Naive thymus-derived CD4-positive, alpha-beta T cell (primary cell): ENCODE measurements around the gene HEBP2. TPM values are rescaled to one million over a fixed set of nuclear protein-coding genes. Genes with fewer than 3 reads are reported as not detected.

Source experiments
- ATAC-seq: fragments of 150-1000 bp; cut with Tn5 transposase; 2 replicates; pipeline ENCODE4 v1.10.0; 2021; ENCODE audit warnings: mild to moderate bottlenecking, moderate library complexity
- CTCF ChIA-PET: fragments of 350-600 bp; sonication (Branson Sonifier 250); formaldehyde crosslinking; loops from one replicate; lab custom pipeline; 2021; ENCODE audit warnings: antibody characterized with exemption; lab: Charles Lee
- POLR2A ChIA-PET: fragments of 350-600 bp; sonication (Branson Sonifier 250); formaldehyde crosslinking; loops from one replicate; lab custom pipeline; 2021; ENCODE audit warnings: antibody characterized with exemption, inconsistent platforms; lab: Charles Lee
- DNase-seq, 9 donors: peaks; one replicate each; pipeline versions ENCODE4 v3.0.0 to v3.0.0-alpha.2; 2020 to 2022; ENCODE audit warnings: mixed read lengths in 1 of 9
- H3K27ac ChIP-seq: one replicate; pipeline ENCODE4 v1.7.0; 2013; ENCODE audit warnings: mild to moderate bottlenecking, low read depth, low read length, moderate library complexity
- H3K27me3 ChIP-seq, 2 donors: one replicate each; pipeline ENCODE4 v1.7.0; 2013; ENCODE audit warnings: low read length in 2 of 2, mild to moderate bottlenecking in 2 of 2, moderate library complexity in 2 of 2; ENCODE audit not compliant: control insufficient read depth in 2 of 2, insufficient read depth in 2 of 2
- H3K36me3 ChIP-seq, 3 experiments: 1 replicate in 2 of 3; 2 replicates in 1 of 3; pipeline ENCODE4 v1.7.0; 2013; ENCODE audit warnings: low read length in 3 of 3, mild to moderate bottlenecking in 3 of 3, moderate library complexity in 1 of 3; ENCODE audit not compliant: insufficient read depth in 3 of 3, control insufficient read depth in 2 of 3
- H3K4me1 ChIP-seq, 2 donors: one replicate each; pipeline ENCODE4 v1.7.0; 2013; ENCODE audit warnings: low read length in 2 of 2, mild to moderate bottlenecking in 2 of 2, moderate library complexity in 1 of 2; ENCODE audit not compliant: control insufficient read depth in 2 of 2, insufficient read depth in 2 of 2
- H3K4me3 ChIP-seq: 2 replicates; pipeline ENCODE4 v1.7.0; 2013; ENCODE audit warnings: mild to moderate bottlenecking, low read length
- H3K9me3 ChIP-seq, 3 experiments: 1 replicate in 2 of 3; 2 replicates in 1 of 3; pipeline ENCODE4 v1.7.0; 2013; ENCODE audit warnings: low read length in 3 of 3; ENCODE audit not compliant: control insufficient read depth in 2 of 3
- H3K27ac Mint-ChIP-seq, 9 donors: one replicate each; pipeline ENCODE4 v1.8.0; 2020 to 2022; ENCODE audit warnings: mixed read lengths in 9 of 9, mild to moderate bottlenecking in 8 of 9, moderate library complexity in 5 of 9, inconsistent platforms in 2 of 9
- H3K27me3 Mint-ChIP-seq, 5 donors: one replicate each; pipeline ENCODE4 v1.8.0; 2021 to 2022; ENCODE audit warnings: mixed read lengths in 5 of 5, mild to moderate bottlenecking in 1 of 5
- H3K36me3 Mint-ChIP-seq, 5 donors: one replicate each; pipeline ENCODE4 v1.8.0; 2020 to 2022; ENCODE audit warnings: mixed read lengths in 5 of 5, mild to moderate bottlenecking in 3 of 5, inconsistent platforms in 1 of 5
- H3K4me1 Mint-ChIP-seq, 7 donors: one replicate each; pipeline ENCODE4 v1.8.0; 2020 to 2022; ENCODE audit warnings: mixed read lengths in 7 of 7, mild to moderate bottlenecking in 3 of 7, inconsistent platforms in 1 of 7
- H3K4me3 Mint-ChIP-seq, 10 donors: one replicate each; pipeline ENCODE4 v1.8.0; 2020 to 2022; ENCODE audit warnings: mild to moderate bottlenecking in 10 of 10, mixed read lengths in 10 of 10, moderate library complexity in 6 of 10, inconsistent platforms in 2 of 10
- H3K9me3 Mint-ChIP-seq, 11 donors: one replicate each; pipeline ENCODE4 v1.8.0; 2020 to 2022; ENCODE audit warnings: mixed read lengths in 11 of 11, mild to moderate bottlenecking in 4 of 11, inconsistent platforms in 1 of 11, moderate library complexity in 1 of 11
- intact Hi-C, 2 donors: fragments of 100-400 bp; cut with micrococcal nuclease; formaldehyde crosslinking; loops; one replicate each; pipeline ENCODE4 v1.15.1; 2023
- polyA plus RNA-seq, 2 donors: library from polyadenylated mRNA; unstranded; fragments of 300-500 nt; fragmentation: Illumina TruSeq; gene quantifications; one replicate each; pipeline ENCODE4 v1.2.3, GENCODE V29; 2021
- total RNA-seq, 6 experiments: library from RNA in 5 of 6; stranded (reverse) in 5 of 6; gene quantifications; 1 replicate in 5 of 6; 2 replicates in 1 of 6; pipeline ENCODE4 v1.2.3 and lab custom pipeline; 2021 to 2026

HEBP2 gene
- total and polyA plus RNA-seq, 7 experiments from 2014 or later = 24.9 to 50.7 (median 41.0) TPM

DNA sequence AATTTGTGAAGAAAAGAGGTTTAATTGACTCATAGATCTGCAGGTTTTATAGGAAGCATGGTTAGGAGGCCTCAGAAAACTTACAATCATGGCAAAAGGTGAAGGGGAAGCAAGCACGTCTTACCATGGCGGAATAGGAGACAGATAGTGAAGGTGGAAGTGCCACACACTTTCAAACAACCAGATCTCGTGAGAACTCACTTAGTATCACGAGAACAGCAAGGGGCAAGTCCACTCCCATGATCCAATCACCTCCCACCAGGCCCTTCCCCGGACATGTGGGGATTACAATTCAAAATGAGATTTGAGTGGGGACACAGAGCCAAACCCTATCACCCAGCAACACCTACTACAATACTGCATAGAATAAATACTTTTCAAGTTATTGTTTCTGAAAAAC, 7.3 kb upstream of the HEBP2 start:
- POLR2A ChIA-PET = no interaction called here
- peaks cover 0 to 17% (median 4%) of the 10 kb centered on the region in 5 donors for H3K27me3 Mint-ChIP-seq
- CTCF ChIA-PET = no interaction called here
- ATAC-seq = no peak
- Histone ChIP-seq H3K9me3 (no peaks in the 10 kb centered on the region), H3K27ac (no peak overlapping the region), H3K36me3 (no peaks in the 10 kb centered on the region), H3K27me3 (no peaks in the 10 kb centered on the region), H3K4me3 (no peak overlapping the region), H3K4me1 (no peaks in the 10 kb centered on the region)
- intact Hi-C loops = no loop called here
- H3K4me1 Mint-ChIP-seq = peaks cover 0 to 6% (median 1%) of the 10 kb centered on the region in 7 donors
- H3K9me3 Mint-ChIP-seq = no peaks in the 10 kb centered on the region
- no peak for DNase-seq
- no peak overlapping the region for H3K4me3 Mint-ChIP-seq
- H3K36me3 Mint-ChIP-seq = no peaks in the 10 kb centered on the region
- H3K27ac Mint-ChIP-seq = no peak overlapping the region

DNA sequence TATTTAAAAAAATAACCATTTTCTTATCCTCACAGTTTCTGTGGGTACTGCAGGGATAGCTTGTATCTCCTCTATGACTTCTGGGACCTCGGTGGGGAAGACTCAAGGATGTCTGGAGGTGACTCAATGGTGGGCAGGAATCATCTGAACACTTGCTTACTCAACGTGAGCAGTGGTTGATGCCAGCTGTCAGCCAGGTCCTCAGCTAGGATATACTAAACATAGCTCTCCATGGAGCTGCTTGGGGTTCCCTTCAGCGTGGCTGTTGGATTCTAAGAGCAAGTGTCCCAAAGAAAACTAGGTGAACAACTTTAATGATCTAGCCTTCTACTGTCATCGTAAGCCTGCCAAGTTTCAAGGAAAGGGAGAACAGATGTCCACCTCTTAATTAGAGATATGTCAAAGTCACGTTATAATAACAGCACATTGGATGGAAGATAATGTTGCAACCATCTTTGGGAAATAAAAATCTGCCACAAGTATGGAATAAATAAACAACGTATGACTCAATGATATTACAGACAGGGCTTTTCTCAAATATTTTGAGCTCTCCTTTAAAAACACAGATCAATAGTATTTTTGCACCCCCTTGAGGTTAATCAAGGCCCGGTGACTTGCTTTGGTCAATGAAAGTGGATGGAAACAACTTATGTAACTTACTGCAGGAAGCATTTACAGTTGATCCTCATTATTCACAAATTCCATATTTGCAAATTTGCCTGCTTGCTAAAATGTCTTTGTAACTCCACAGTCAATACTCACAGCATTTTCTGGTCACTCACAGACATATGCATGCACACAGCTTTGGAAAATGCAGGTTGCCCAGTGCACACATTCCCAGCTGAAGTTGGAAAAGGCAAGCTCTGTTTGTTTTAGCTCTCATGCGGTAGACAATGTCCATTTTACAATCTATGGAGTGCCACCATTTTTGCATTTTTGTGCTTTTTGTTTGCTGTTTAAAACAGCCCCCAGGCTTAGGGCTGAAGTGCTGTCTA, 6.6 kb upstream of the HEBP2 start:
- Histone ChIP-seq H3K27me3 (no peaks in the 10 kb centered on the region), H3K27ac (no peak overlapping the region), H3K9me3 (no peaks in the 10 kb centered on the region), H3K4me1 (no peaks in the 10 kb centered on the region), H3K36me3 (no peaks in the 10 kb centered on the region), H3K4me3 (no peak overlapping the region)
- no peak for ATAC-seq
- Mint-ChIP-seq H3K27ac (no peak overlapping the region), H3K9me3 (no peaks in the 10 kb centered on the region), H3K36me3 (no peaks in the 10 kb centered on the region), H3K4me1 (peaks cover 0 to 6% (median 5%) of the 10 kb centered on the region in 7 donors), H3K27me3 (peaks cover 0 to 23% (median 0%) of the 10 kb centered on the region in 5 donors), H3K4me3 (no peak overlapping the region)
- no peak for DNase-seq
- intact Hi-C loops = no loop called here
- CTCF ChIA-PET = interaction anchor here (0.5 to 0.6 kb wide), 2 partner anchors 13 to 15 kb away, joined by 3 read pairs; no protein-coding TSS in a partner anchor
- POLR2A ChIA-PET = no interaction called here

- POLR2A ChIA-PET = no interaction called here
Observed at GRCh38 chr6:138400326-138400725, 3.7 kb upstream of the HEBP2 start.

GRCh38 chr6:138401960-138402837, 1.8 kb upstream of the HEBP2 start:
- no peak for DNase-seq
- intact Hi-C loops = loop anchor here in 1 of 2 donors (5.0 to 10.0 kb wide), 6 partner anchors 295 to 1580 kb away; partner anchors contain the start of genes PERP, PEX7 and TNFAIP3
- H3K4me1 Mint-ChIP-seq = peaks cover 4 to 29% (median 24%) of the 10 kb centered on the region in 7 donors
- Histone ChIP-seq H3K36me3 (peaks cover 0 to 11% (median 0%) of the 10 kb centered on the region in 3 experiments), H3K9me3 (no peaks in the 10 kb centered on the region), H3K27me3 (no peaks in the 10 kb centered on the region), H3K4me1 (peaks cover 12 to 14% of the 10 kb centered on the region in 2 donors), H3K27ac (no peak overlapping the region), H3K4me3 (no peak overlapping the region)
- no peak for ATAC-seq
- ChIA-PET POLR2A (interaction anchor here (0.5 to 1.2 kb wide), 4 partner anchors 13 to 1175 kb away, joined by 3 to 5 read pairs (median 4); no protein-coding TSS in a partner anchor), CTCF (interaction anchor here (0.5 to 1.6 kb wide), 4 partner anchors 30 to 286 kb away, joined by 3 to 6 read pairs (median 4); partner anchors contain the start of gene NHSL1)
- H3K4me3 Mint-ChIP-seq = peak overlapping the region in 9 of 10 donors; percentile 13 to 73 (median 29)
- H3K9me3 Mint-ChIP-seq = peaks cover 0 to 3% (median 0%) of the 10 kb centered on the region in 11 donors
- peaks cover 0 to 22% (median 0%) of the 10 kb centered on the region in 5 donors for H3K27me3 Mint-ChIP-seq
- peak overlapping the region in 6 of 9 donors; percentile 16 to 71 (median 49) for H3K27ac Mint-ChIP-seq
- peaks cover 0 to 6% (median 0%) of the 10 kb centered on the region in 5 donors for H3K36me3 Mint-ChIP-seq

More at GRCh38 chr6:138400326-138400725, 3.7 kb upstream of the HEBP2 start:
- H3K9me3 Mint-ChIP-seq = peaks cover 0 to 3% (median 0%) of the 10 kb centered on the region in 11 donors
- H3K4me3 ChIP-seq = no peak overlapping the region
- no peak overlapping the region for H3K27ac ChIP-seq
- H3K27ac Mint-ChIP-seq = no peak overlapping the region
- peaks cover 12% of the 10 kb centered on the region in 2 donors for H3K4me1 ChIP-seq
- H3K27me3 ChIP-seq = no peaks in the 10 kb centered on the region
- no peaks in the 10 kb centered on the region for H3K36me3 ChIP-seq
- intact Hi-C loops = loop anchor here in 1 of 2 donors (5.0 to 10.0 kb wide), 6 partner anchors 293 to 1578 kb away; partner anchors contain the start of genes PERP, PEX7 and TNFAIP3
- H3K4me3 Mint-ChIP-seq = no peak overlapping the region
- DNase-seq = no peak
- no peaks in the 10 kb centered on the region for H3K9me3 ChIP-seq
- peaks cover 2 to 17% (median 11%) of the 10 kb centered on the region in 7 donors for H3K4me1 Mint-ChIP-seq
- CTCF ChIA-PET = no interaction called here
- H3K27me3 Mint-ChIP-seq = peaks cover 0 to 26% (median 0%) of the 10 kb centered on the region in 5 donors
- no peak for ATAC-seq
- H3K36me3 Mint-ChIP-seq = no peaks in the 10 kb centered on the region

DNA sequence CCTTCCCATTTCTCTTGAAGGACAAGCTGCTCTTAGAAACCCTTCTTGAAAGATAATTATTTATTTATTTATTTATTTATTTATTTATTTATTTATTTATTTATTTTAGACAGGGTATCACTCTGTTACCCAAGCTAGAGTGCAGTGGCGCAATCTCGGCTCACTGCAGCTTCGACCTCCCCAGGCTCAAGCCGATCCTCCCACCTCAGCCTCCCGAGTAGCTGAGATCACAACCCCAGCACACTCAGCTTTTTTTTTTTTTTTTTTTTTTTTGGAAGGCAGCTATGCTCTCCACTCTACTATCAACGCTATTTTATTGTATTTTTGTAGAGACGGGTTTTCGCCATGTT, 1.2 kb upstream of the HEBP2 start:
- Mint-ChIP-seq H3K4me3 (peak overlapping the region; percentile 72 to 88 (median 83)), H3K27me3 (peaks cover 0 to 22% (median 0%) of the 10 kb centered on the region in 5 donors)

More for the DNA sequence above, 1.2 kb upstream of the HEBP2 start:
- peaks cover 4 to 35% (median 24%) of the 10 kb centered on the region in 7 donors for H3K4me1 Mint-ChIP-seq
- no peak for ATAC-seq
- ChIA-PET CTCF (interaction anchor here (0.5 to 1.6 kb wide), 4 partner anchors 30 to 286 kb away, joined by 3 to 6 read pairs (median 4); partner anchors contain the start of gene NHSL1), POLR2A (interaction anchor here (0.5 to 3.3 kb wide), 7 partner anchors 12 to 1176 kb away, joined by 3 to 18 read pairs (median 4); no protein-coding TSS in a partner anchor)
- H3K9me3 ChIP-seq = no peaks in the 10 kb centered on the region
- peak overlapping the region; percentile 98 for H3K4me3 ChIP-seq
- H3K36me3 Mint-ChIP-seq = peaks cover 0 to 10% (median 0%) of the 10 kb centered on the region in 5 donors
- H3K9me3 Mint-ChIP-seq = peaks cover 0 to 3% (median 0%) of the 10 kb centered on the region in 11 donors
- DNase-seq = no peak
- peak overlapping the region in 4 of 9 donors; percentile 38 to 82 (median 69) for H3K27ac Mint-ChIP-seq
- H3K4me1 ChIP-seq = peaks cover 12 to 14% of the 10 kb centered on the region in 2 donors
- H3K27ac ChIP-seq = no peak overlapping the region
- H3K27me3 ChIP-seq = no peaks in the 10 kb centered on the region
- H3K36me3 ChIP-seq = peaks cover 0 to 17% (median 0%) of the 10 kb centered on the region in 3 experiments
- intact Hi-C loops = loop anchor here in 1 of 2 donors (5.0 to 10.0 kb wide), 6 partner anchors 296 to 1581 kb away; partner anchors contain the start of genes PERP, PEX7 and TNFAIP3
